ENCODE measurements around the gene RNF112. TPM values are rescaled to one million over a fixed set of nuclear protein-coding genes. Genes with fewer than 3 reads are reported as not detected.
"Not testable (repeated sequence)": the region's sequence is repeated elsewhere in the genome, so short reads cannot be mapped to it uniquely, and the experiment has no call there.

The RNF112 gene
- total and polyA plus RNA-seq, 4 experiments from 2014 or later, result 0.06 to 1.6 (median 0.87) TPM; not detected in 1

GRCh38 chr17:19462456-19463035 is 51.5 kb downstream of the RNF112 start:
- H3K36me3 Mint-ChIP-seq; intact Hi-C loops (cut with micrococcal nuclease); H3K9me3 ChIP-seq (ENCODE audit: control insufficient read depth in 1 of 2, low read length in 2 of 2); H3K27me3 ChIP-seq (ENCODE audit: insufficient read depth, low read length); H3K27me3 Mint-ChIP-seq; H3K9me3 Mint-ChIP-seq; H3K36me3 ChIP-seq (ENCODE audit: insufficient read depth, low read length); DNase-seq; H3K4me3 ChIP-seq (ENCODE audit: low read length in 2 of 2); H3K27ac ChIP-seq (ENCODE audit: low read depth, low read length): not testable (repeated sequence)
- peaks cover 34% of the 10 kb centered on the region for H3K4me1 ChIP-seq (ENCODE audit: insufficient read depth, low read length)
- ChIA-PET CTCF (ENCODE audit: partially characterized antibody) (interaction anchor here (0.9 to 2.8 kb wide), 4 partner anchors 11 to 282 kb away, joined by 3 to 16 read pairs (median 3); partner anchors contain the start of gene B9D1), POLR2A (ENCODE audit: partially characterized antibody) (interaction anchor here (1.0 to 1.1 kb wide), 2 partner anchors 85 to 310 kb away, joined by 4 to 10 read pairs; partner anchors contain the start of gene MAPK7)
- H3K4me1 Mint-ChIP-seq, result peaks cover 18 to 63% (median 41%) of the 10 kb centered on the region in 4 donors
- peak overlapping the region; percentile 35 to 93 (median 83) for H3K27ac Mint-ChIP-seq
- H3K4me3 Mint-ChIP-seq, result peak overlapping the region in 6 of 8 donors; percentile 32 to 74 (median 56)

- no peak overlapping the region for H3K27ac ChIP-seq (ENCODE audit: low read depth, low read length)
- H3K27ac Mint-ChIP-seq, result peak overlapping the region; percentile 8 to 93 (median 85)
- CTCF ChIA-PET (ENCODE audit: partially characterized antibody), result interaction anchor here (0.7 to 1.2 kb wide), 2 partner anchors 299 to 303 kb away, joined by 4 to 6 read pairs; no protein-coding TSS in a partner anchor
- POLR2A ChIA-PET (ENCODE audit: partially characterized antibody), result interaction anchor here (0.7 kb wide), 1 partner anchor 191 kb away, joined by 3 read pairs; no protein-coding TSS in a partner anchor
- H3K36me3 Mint-ChIP-seq, result no peaks in the 10 kb centered on the region
- DNase-seq, result no peak
- H3K36me3 ChIP-seq (ENCODE audit: insufficient read depth, low read length), result no peaks in the 10 kb centered on the region
- no peaks in the 10 kb centered on the region for H3K27me3 ChIP-seq (ENCODE audit: insufficient read depth, low read length)
- intact Hi-C loops (cut with micrococcal nuclease), result no loop called here
- peak overlapping the region in 6 of 8 donors; percentile 21 to 73 (median 48) for H3K4me3 Mint-ChIP-seq
- H3K4me1 Mint-ChIP-seq, result peaks cover 17 to 53% (median 34%) of the 10 kb centered on the region in 4 donors
- H3K9me3 ChIP-seq (ENCODE audit: control insufficient read depth in 1 of 2, low read length in 2 of 2), result no peaks in the 10 kb centered on the region
- no peak overlapping the region for H3K4me3 ChIP-seq (ENCODE audit: low read length in 2 of 2)
- H3K4me1 ChIP-seq (ENCODE audit: insufficient read depth, low read length), result peaks cover 34% of the 10 kb centered on the region
- H3K9me3 Mint-ChIP-seq, result no peaks in the 10 kb centered on the region
- H3K27me3 Mint-ChIP-seq, result no peaks in the 10 kb centered on the region
Observed at GRCh38 chr17:19464031-19465026, 53.3 kb downstream of the RNF112 start.

Other genes with a start within 250 kb of the RNF112 start
- 10 to 100 TPM in 1 of 2 experiments, 1 to 10 TPM in 1; 9.7 to 10.4 TPM for gene EPN2, start 173.9 kb upstream of the RNF112 start, total RNA-seq
- gene EPN2, start 173.9 kb upstream of the RNF112 start, polyA plus RNA-seq, result 10 to 100 TPM in 1 of 2 donors, 1 to 10 TPM in 1; 4.2 to 10.0 TPM
- 1 to 10 TPM; 2.5 to 2.8 TPM for gene B9D1, start 48.5 kb upstream of the RNF112 start, total RNA-seq
- under 1 TPM in 1 of 2 donors, not detected in 1; 0.29 TPM for gene B9D1, start 48.5 kb upstream of the RNF112 start, polyA plus RNA-seq
- gene MAPK7, start 32.7 kb upstream of the RNF112 start, total RNA-seq, result 10 to 100 TPM; 19.4 to 26.2 TPM
- gene MAPK7, start 32.7 kb upstream of the RNF112 start, polyA plus RNA-seq, result 10 to 100 TPM in 1 of 2 donors, 1 to 10 TPM in 1; 2.1 to 12.4 TPM
- gene MFAP4, start 24.0 kb upstream of the RNF112 start, total RNA-seq, result not detected
- not detected for gene MFAP4, start 24.0 kb upstream of the RNF112 start, polyA plus RNA-seq
- gene SLC47A1, start 122.6 kb downstream of the RNF112 start, total RNA-seq, result under 1 TPM in 1 of 2 experiments, not detected in 1; 0.25 TPM
- not detected for gene SLC47A1, start 122.6 kb downstream of the RNF112 start, polyA plus RNA-seq
- 10 to 100 TPM; 45.8 to 52.5 TPM for gene ALDH3A2, start 237.5 kb downstream of the RNF112 start, total RNA-seq
- gene ALDH3A2, start 237.5 kb downstream of the RNF112 start, polyA plus RNA-seq, result 10 to 100 TPM; 19.7 to 24.3 TPM

Measured in CD4-positive, alpha-beta memory T cell (primary cell).